Astrocyte (in vitro differentiated cells and primary cell): ENCODE measurements around the gene PLCG1. TPM values are rescaled to one million over a fixed set of nuclear protein-coding genes. Genes with fewer than 3 reads are reported as not detected.
"Not testable (repeated sequence)": the region's sequence is repeated elsewhere in the genome, so short reads cannot be mapped to it uniquely, and the experiment has no call there.

Experiments
- DNase-seq: peaks from one replicate; pipeline ENCODE4 v3.0.0-alpha.2; 2010; ENCODE audit warnings: low read depth
- FAIRE-seq: peaks from 2 replicates; lab custom pipeline; 2011; peaks lifted over from hg19 to GRCh38; lab: Jason Lieb, UNC
- H2AFZ ChIP-seq: 2 replicates; pipeline ENCODE4 v1.6.0; 2012; ENCODE audit warnings: low read depth, low read length, inconsistent platforms
- H3K27ac ChIP-seq: 2 replicates; pipeline ENCODE4 v1.5.1; 2011; ENCODE audit warnings: low read depth, low read length, inconsistent platforms
- H3K27me3 ChIP-seq: 2 replicates; pipeline ENCODE4 v1.6.0; 2011; ENCODE audit warnings: low read length, inconsistent platforms; ENCODE audit not compliant: insufficient read depth
- H3K36me3 ChIP-seq: 2 replicates; pipeline ENCODE4 v1.5.1; 2011; ENCODE audit warnings: low read length, inconsistent platforms; ENCODE audit not compliant: insufficient read depth
- H3K4me1 ChIP-seq: 2 replicates; pipeline ENCODE4 v1.5.1; 2011; ENCODE audit warnings: low read length, inconsistent platforms; ENCODE audit not compliant: insufficient read depth
- H3K4me2 ChIP-seq: 2 replicates; pipeline ENCODE4 v1.6.0; 2012; ENCODE audit warnings: low read length, inconsistent platforms
- H3K4me3 ChIP-seq: 2 replicates; pipeline ENCODE4 v1.5.1; 2011; ENCODE audit warnings: low read depth, mild to moderate bottlenecking, low read length, inconsistent platforms; ENCODE audit not compliant: insufficient read depth
- H3K79me2 ChIP-seq: 2 replicates; pipeline ENCODE4 v1.6.0; 2012; ENCODE audit warnings: mild to moderate bottlenecking, low read length, inconsistent platforms; ENCODE audit not compliant: insufficient read depth
- H3K9ac ChIP-seq: 2 replicates; pipeline ENCODE4 v1.6.0; 2012; ENCODE audit warnings: mild to moderate bottlenecking, low read length, inconsistent platforms
- H3K9me3 ChIP-seq: 2 replicates; pipeline ENCODE4 v1.5.1; 2012; ENCODE audit warnings: low read depth, mild to moderate bottlenecking, low read length, inconsistent platforms; ENCODE audit not compliant: insufficient read depth
- H4K20me1 ChIP-seq: 2 replicates; pipeline ENCODE4 v1.6.0; 2012; ENCODE audit warnings: low read length, inconsistent platforms; ENCODE audit not compliant: insufficient read depth
- H3K27ac Mint-ChIP-seq: one replicate; pipeline ENCODE4 v1.8.0; 2021; ENCODE audit warnings: mild to moderate bottlenecking, mixed read lengths; ENCODE audit not compliant: unreplicated experiment
- H3K27me3 Mint-ChIP-seq: one replicate; pipeline ENCODE4 v1.8.0; 2021; ENCODE audit warnings: low read depth, mixed read lengths; ENCODE audit not compliant: unreplicated experiment
- H3K36me3 Mint-ChIP-seq: one replicate; pipeline ENCODE4 v1.8.0; 2021; ENCODE audit warnings: low read depth, mixed read lengths; ENCODE audit not compliant: unreplicated experiment
- H3K4me1 Mint-ChIP-seq: one replicate; pipeline ENCODE4 v1.8.0; 2021; ENCODE audit warnings: low read depth, mixed read lengths; ENCODE audit not compliant: unreplicated experiment
- H3K4me3 Mint-ChIP-seq: one replicate; pipeline ENCODE4 v1.8.0; 2021; ENCODE audit warnings: mild to moderate bottlenecking, moderate library complexity, mixed read lengths; ENCODE audit not compliant: unreplicated experiment
- H3K9me3 Mint-ChIP-seq: one replicate; pipeline ENCODE4 v1.8.0; 2021; ENCODE audit warnings: mild to moderate bottlenecking, mixed read lengths; ENCODE audit not compliant: unreplicated experiment
- CTCF ChIP-seq: IDR thresholded peaks from 2 replicates; pipeline ENCODE4 v1.5.1; 2011; ENCODE audit warnings: low read depth, mild to moderate bottlenecking, inconsistent platforms, low read length, moderate library complexity; ENCODE audit not compliant: insufficient read depth
- EZH2 ChIP-seq: IDR thresholded peaks from 2 replicates; pipeline ENCODE4 v1.6.1; 2012; ENCODE audit warnings: mild to moderate bottlenecking, low read length, inconsistent platforms; ENCODE audit not compliant: insufficient read depth
- total RNA-seq: library from RNA; stranded (reverse); gene quantifications from 2 replicates; pipeline ENCODE4 v1.2.1, GENCODE V29; 2021

PLCG1 gene
- total RNA-seq, 1 donor from 2014 or later, result 129 TPM

- FAIRE-seq (no peak), DNase-seq (no peak)
- Histone ChIP-seq H3K4me1 (peaks cover 6% of the 10 kb centered on the region), H3K36me3 (peaks cover 3% of the 10 kb centered on the region), H3K79me2 (no peaks in the 10 kb centered on the region), H2AFZ (no peak overlapping the region), H3K9ac (no peak overlapping the region), H3K27ac (no peak overlapping the region), H3K9me3 (no peaks in the 10 kb centered on the region), H3K27me3 (no peaks in the 10 kb centered on the region), H3K4me3 (no peak overlapping the region), H3K4me2 (no peak overlapping the region), H4K20me1 (no peaks in the 10 kb centered on the region)
- no peaks in the 10 kb centered on the region for H3K9me3 Mint-ChIP-seq
- peaks cover 17% of the 10 kb centered on the region for H3K36me3 Mint-ChIP-seq
- peak overlapping the region; percentile 41 for H3K27ac Mint-ChIP-seq
- H3K4me1 Mint-ChIP-seq, result peaks cover 3% of the 10 kb centered on the region
- H3K27me3 Mint-ChIP-seq, result no peaks in the 10 kb centered on the region
- no peak for TF ChIP-seq CTCF
- TF ChIP-seq EZH2, result no peak
- H3K4me3 Mint-ChIP-seq, result no peak overlapping the region
Observed at GRCh38 chr20:41131594-41132387, 5.6 kb upstream of the PLCG1 start.

GRCh38 chr20:41132388-41132775 lies 5.0 kb upstream of the PLCG1 start:
- DNase-seq, H3K4me2 ChIP-seq, FAIRE-seq, H3K9me3 Mint-ChIP-seq, H3K27me3 Mint-ChIP-seq, H3K27ac ChIP-seq, H3K4me3 ChIP-seq, H3K36me3 ChIP-seq, H3K9me3 ChIP-seq, H3K4me1 Mint-ChIP-seq, H3K4me3 Mint-ChIP-seq, H3K27ac Mint-ChIP-seq, H3K79me2 ChIP-seq, H4K20me1 ChIP-seq, H3K4me1 ChIP-seq, H2AFZ ChIP-seq, H3K27me3 ChIP-seq, H3K9ac ChIP-seq: not testable (repeated sequence)
- H3K36me3 Mint-ChIP-seq, result peaks cover 14% of the 10 kb centered on the region

GRCh38 chr20:41133709-41134361 lies 3.5 kb upstream of the PLCG1 start:
- Mint-ChIP-seq H3K9me3 (no peaks in the 10 kb centered on the region), H3K4me1 (peaks cover 3% of the 10 kb centered on the region), H3K27me3 (no peaks in the 10 kb centered on the region), H3K36me3 (peaks cover 11% of the 10 kb centered on the region), H3K27ac (no peak overlapping the region), H3K4me3 (peak overlapping the region; percentile 40)
- H3K4me2 ChIP-seq, result no peak overlapping the region
- H3K36me3 ChIP-seq, result no peaks in the 10 kb centered on the region
- no peak for DNase-seq
- H4K20me1 ChIP-seq, result peaks cover 9% of the 10 kb centered on the region
- no peak overlapping the region for H3K9ac ChIP-seq
- FAIRE-seq, result no peak
- no peaks in the 10 kb centered on the region for H3K9me3 ChIP-seq
- peaks cover 9% of the 10 kb centered on the region for H3K4me1 ChIP-seq
- TF ChIP-seq EZH2 (no peak), CTCF (no peak)
- peaks cover 15% of the 10 kb centered on the region for H3K79me2 ChIP-seq
- H3K4me3 ChIP-seq, result no peak overlapping the region
- no peak overlapping the region for H2AFZ ChIP-seq
- no peaks in the 10 kb centered on the region for H3K27me3 ChIP-seq
- no peak overlapping the region for H3K27ac ChIP-seq
